WTC11 (cell line): ENCODE measurements around the gene HSD17B12.

Experiments used
- AFF4 ChIP-seq: sonication (generic); formaldehyde crosslinking; IDR thresholded peaks from 2 replicates; pipeline ENCODE4 v1.8.1; 2023; ENCODE audit warnings: mild to moderate bottlenecking, missing genetic modification reagents, borderline replicate concordance
- CTCF ChIP-seq: fragments of 200-600 bp; IDR thresholded peaks from 2 replicates; pipeline ENCODE4 v1.8.0; 2022; ENCODE audit warnings: antibody characterized with exemption

- TF ChIP-seq CTCF (no peak), AFF4 (no peak)
These were observed 80.4 kb downstream of the HSD17B12 start for GRCh38 chr11:43760902-43761301.
